ENCODE measurements around the gene CTNNA3. TPM values are rescaled to one million over a fixed set of nuclear protein-coding genes. Genes with fewer than 3 reads are reported as not detected.

The CTNNA3 gene
- total RNA-seq, 1 donor from 2014 or later = 0.46 TPM

- TF ChIP-seq CTCF (conservative IDR thresholded peaks at IDR 0.05; ENCODE audit: low read depth, low read length) = no peak
- DNase-seq (ENCODE audit: low read depth) = no peak
- no peak overlapping the region for H3K4me3 ChIP-seq (ENCODE audit: low read depth, low read length)
Measured at GRCh38 chr10:67664942-67665341, 31.1 kb downstream of the CTNNA3 start.

GRCh38 chr10:67663449-67664087 lies 32.4 kb downstream of the CTNNA3 start:
- no peak overlapping the region for H3K4me3 ChIP-seq (ENCODE audit: low read depth, low read length)
- no peak for TF ChIP-seq CTCF (conservative IDR thresholded peaks at IDR 0.05; ENCODE audit: low read depth, low read length)
- no peak for DNase-seq (ENCODE audit: low read depth)

- no peak for TF ChIP-seq CTCF (conservative IDR thresholded peaks at IDR 0.05; ENCODE audit: low read depth, low read length)
- no peak overlapping the region for H3K4me3 ChIP-seq (ENCODE audit: low read depth, low read length)
- DNase-seq (ENCODE audit: low read depth) = no peak
Measured at GRCh38 chr10:67662415-67662814, 33.6 kb downstream of the CTNNA3 start.

- H3K4me3 ChIP-seq (ENCODE audit: low read depth, low read length) = no peak overlapping the region
- TF ChIP-seq CTCF (conservative IDR thresholded peaks at IDR 0.05; ENCODE audit: low read depth, low read length) = no peak
- DNase-seq (ENCODE audit: low read depth) = no peak
Measured at GRCh38 chr10:67659497-67659896, 36.5 kb downstream of the CTNNA3 start.

GRCh38 chr10:67657775-67658174 lies 38.2 kb downstream of the CTNNA3 start:
- DNase-seq (ENCODE audit: low read depth) = no peak
- TF ChIP-seq CTCF (conservative IDR thresholded peaks at IDR 0.05; ENCODE audit: low read depth, low read length) = no peak
- H3K4me3 ChIP-seq (ENCODE audit: low read depth, low read length) = no peak overlapping the region

GRCh38 chr10:67650558-67650957 lies 45.4 kb downstream of the CTNNA3 start:
- H3K4me3 ChIP-seq (ENCODE audit: low read depth, low read length) = no peak overlapping the region
- no peak for TF ChIP-seq CTCF (conservative IDR thresholded peaks at IDR 0.05; ENCODE audit: low read depth, low read length)
- no peak for DNase-seq (ENCODE audit: low read depth)

- no peak for DNase-seq (ENCODE audit: low read depth)
- no peak overlapping the region for H3K4me3 ChIP-seq (ENCODE audit: low read depth, low read length)
- no peak for TF ChIP-seq CTCF (conservative IDR thresholded peaks at IDR 0.05; ENCODE audit: low read depth, low read length)
Measured at GRCh38 chr10:67648613-67649229, 47.3 kb downstream of the CTNNA3 start.
